Kidney tubule cell (primary cell): ENCODE data around the gene TCHHL1.
"Not testable (repeated sequence)": the region's sequence is repeated elsewhere in the genome, so short reads cannot be mapped to it uniquely, and the experiment has no call there.

Experiments
- DNase-seq: peaks from one replicate; pipeline ENCODE4 v3.0.0-alpha.2; 2018; ENCODE audit warnings: low spot score

Gene TCHHL1

GRCh38 chr1:152086760-152087159 is 2.1 kb downstream of the TCHHL1 start:
- no peak for DNase-seq

DNA sequence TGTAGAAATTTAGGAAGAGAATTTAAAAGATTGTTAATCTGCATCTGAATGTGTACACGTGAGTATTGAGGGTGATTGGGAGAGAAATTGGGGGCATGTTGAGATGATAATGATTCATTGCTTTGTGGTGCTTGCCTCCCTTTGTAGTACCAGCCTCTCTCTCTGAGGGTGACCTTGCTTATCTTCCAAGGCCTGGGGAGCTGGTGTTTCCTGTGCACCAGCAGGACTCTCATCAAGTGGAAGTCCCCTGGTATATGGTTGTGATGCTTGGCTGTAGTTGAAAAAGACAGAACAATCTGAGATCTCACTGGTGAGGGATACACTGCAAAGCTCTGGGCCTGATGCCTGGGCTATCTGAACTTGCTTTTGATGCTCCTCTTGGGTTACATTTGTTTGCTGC is 4.0 kb downstream of the TCHHL1 start:
- no peak for DNase-seq

DNA sequence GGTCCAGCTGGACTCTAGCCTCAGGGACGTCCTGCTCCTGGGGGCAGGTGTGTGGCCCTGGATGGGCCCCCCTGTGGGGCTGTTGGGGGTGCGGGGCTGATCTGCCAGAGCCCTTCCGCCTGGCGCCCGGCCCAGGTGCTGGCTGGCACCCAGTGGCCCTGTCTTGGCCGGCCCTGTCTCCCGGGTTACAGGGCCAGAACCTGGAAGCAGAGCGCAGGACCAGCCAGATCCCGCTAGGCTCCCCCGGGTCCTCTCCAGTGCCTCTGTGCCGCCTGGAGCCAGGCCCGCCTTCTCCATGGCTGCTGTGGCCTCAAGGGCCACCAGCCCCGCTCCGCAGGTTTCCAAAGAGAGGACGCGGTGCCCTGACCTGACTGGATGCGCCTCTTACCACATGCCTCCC is 7.8 kb downstream of the TCHHL1 start:
- DNase-seq: not testable (repeated sequence)

DNA sequence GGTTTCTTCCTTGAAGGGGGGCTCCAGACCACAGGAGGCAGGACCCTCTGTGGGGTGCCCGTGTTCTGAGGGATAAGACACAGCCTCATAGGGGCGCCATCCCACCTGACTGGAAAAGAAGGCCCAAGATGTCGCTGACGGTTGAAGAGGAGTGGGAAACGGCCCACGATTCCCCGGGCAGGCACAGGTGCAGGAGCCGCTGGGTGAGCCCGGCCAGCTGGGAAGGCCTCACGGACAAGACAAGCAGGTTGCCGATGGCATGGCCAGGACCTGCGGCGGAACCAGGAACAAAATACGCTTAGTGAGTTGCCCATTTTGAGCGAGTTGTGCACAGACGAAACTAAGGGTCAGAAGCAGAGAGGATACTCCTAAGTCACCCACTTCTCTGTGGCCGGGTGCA is 8.4 kb downstream of the TCHHL1 start:
- not testable (repeated sequence) for DNase-seq

- DNase-seq: no peak
Observed at GRCh38 chr1:152078831-152079441, 9.9 kb downstream of the TCHHL1 start.

GRCh38 chr1:152072311-152072710 is 16.6 kb downstream of the TCHHL1 start:
- no peak for DNase-seq

- no peak for DNase-seq
Observed at GRCh38 chr1:152071123-152071522, 17.7 kb downstream of the TCHHL1 start.

DNA sequence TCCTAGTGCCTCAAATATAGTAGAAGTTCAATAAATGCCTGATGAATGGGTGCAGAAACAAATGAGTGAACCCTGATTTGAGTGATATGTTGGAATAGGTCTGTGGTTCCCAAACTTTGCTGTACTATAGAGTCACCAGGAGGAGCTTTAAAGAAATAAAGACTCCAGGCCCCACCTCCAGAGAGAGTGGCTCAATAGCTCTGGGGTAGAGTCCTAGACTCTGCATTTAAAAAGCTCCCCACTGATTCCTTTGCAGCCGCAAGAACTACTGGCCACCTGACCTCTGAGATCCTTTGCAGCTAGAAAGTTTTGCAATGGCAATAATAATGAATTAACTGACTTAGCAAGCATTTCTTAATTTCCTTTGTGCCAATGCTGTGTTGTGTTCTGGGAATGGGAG is 20.9 kb downstream of the TCHHL1 start:
- DNase-seq: no peak

GRCh38 chr1:152067150-152067549 is 21.7 kb downstream of the TCHHL1 start:
- no peak for DNase-seq

DNA sequence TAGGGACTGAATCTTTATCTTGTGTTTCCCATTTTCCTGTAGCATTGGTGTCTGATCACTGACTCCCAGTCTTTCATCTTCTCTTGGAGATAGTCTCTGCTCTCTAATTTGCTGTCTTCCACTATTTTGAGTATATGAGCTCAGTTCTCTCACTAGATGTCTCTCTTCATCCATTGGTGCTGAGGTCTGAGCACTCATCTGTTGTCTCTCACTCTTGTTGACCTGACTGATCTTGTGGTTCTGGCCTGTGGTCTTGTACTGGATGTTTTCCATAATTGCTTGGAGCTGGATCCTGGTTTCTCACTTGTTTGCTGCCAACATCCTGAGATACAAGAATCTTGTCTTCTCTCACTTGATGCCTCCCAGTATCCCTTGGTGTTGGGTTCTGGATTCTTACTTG is 26.9 kb downstream of the TCHHL1 start:
- DNase-seq: no peak

GRCh38 chr1:152053375-152053774 is 35.5 kb downstream of the TCHHL1 start:
- no peak for DNase-seq

GRCh38 chr1:152052606-152053005 is 36.3 kb downstream of the TCHHL1 start:
- peak; percentile 88 for DNase-seq

- DNase-seq: peak; percentile 69
Observed at GRCh38 chr1:152050886-152051675, 37.8 kb downstream of the TCHHL1 start.

DNA sequence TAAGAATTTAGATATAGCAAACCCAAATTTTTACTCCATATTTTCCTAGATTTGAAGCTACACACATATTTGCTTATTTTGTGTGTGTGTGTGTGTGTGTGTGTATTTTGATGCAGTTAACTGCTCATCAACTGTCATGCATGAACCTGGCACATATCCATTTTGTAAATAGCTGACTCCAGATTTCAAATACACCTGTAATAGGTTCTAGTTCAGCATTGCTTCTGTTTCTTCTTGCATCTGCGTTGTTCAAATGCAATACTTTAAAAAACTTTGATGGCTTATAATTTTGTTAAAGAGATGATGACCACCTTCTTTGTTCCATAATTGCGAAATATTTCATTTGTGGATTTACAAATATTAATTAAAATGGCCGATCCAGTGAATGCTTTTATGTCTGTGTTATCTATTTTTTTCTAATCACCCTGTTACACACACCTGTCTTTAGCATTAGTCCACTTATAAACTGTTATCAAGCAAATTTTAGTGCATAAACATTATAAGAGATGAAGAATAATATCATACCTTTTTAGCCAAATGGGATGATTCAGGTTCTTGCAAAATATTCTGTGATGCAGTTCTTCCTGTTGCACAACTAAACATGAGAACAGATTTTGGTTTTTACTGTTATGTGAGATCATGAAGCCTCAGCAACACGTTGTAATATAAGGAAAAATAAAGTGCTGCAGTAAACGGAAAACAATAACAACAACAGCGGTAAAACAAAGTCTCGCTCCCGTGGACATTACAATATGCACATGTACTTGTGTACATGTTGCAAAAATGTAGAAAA is 39.4 kb downstream of the TCHHL1 start:
- DNase-seq: no peak

- DNase-seq: peak; percentile 98
Observed at GRCh38 chr1:152048416-152049009, 40.4 kb downstream of the TCHHL1 start.

DNA sequence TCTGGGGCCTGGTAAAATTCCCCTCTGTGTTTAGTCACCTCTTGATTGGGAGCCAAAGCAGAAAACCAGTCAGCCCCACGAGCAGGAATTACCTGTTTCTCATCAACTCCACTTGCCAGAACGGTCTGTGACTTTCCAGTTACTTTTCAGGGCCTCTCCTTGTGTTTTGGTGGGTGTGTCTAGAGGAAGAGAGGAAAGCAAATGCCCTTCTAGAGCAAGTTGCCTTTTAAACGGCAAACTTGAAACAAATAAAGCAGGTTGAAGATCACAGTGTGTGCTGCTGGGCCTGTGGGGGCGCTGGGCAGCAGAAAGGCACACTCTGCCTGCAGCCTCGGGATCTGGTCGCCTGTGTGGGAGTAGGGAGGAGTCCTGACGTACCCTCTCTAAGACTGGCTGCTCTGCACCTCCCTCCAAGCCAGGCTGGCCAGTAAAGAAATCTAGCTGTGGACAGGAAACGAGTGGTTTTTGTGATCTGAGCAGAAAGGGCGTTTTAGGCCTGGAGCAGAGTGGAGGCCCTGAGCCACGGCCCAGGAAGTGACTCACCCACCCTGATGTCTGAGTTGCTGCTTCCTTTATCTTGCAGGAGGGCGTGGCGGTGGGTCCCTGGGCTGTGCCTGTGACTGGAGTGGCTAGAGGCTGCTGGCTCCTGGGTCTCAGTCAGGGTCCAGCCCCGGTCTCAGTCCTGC is 41.0 kb downstream of the TCHHL1 start:
- peak; percentile 99 for DNase-seq

DNA sequence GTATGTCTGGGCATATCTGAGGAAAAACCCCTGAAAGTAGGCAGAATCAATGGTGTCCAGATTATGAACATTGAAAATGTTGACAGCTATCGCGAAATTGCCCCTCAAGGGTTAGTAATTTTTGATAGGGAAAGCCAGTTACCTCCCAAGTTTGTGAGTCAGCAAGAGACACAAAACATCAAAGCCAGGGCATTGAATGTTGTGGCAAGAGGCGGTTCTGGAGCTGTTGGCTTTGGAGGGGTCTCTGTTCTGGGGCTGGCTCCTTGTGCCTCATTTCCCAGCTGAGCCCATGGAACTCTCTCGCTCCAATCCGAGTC is 41.5 kb downstream of the TCHHL1 start:
- DNase-seq: no peak

GRCh38 chr1:152044386-152044785 is 44.5 kb downstream of the TCHHL1 start:
- DNase-seq: no peak

GRCh38 chr1:152043870-152044269 is 45.0 kb downstream of the TCHHL1 start:
- no peak for DNase-seq

DNA sequence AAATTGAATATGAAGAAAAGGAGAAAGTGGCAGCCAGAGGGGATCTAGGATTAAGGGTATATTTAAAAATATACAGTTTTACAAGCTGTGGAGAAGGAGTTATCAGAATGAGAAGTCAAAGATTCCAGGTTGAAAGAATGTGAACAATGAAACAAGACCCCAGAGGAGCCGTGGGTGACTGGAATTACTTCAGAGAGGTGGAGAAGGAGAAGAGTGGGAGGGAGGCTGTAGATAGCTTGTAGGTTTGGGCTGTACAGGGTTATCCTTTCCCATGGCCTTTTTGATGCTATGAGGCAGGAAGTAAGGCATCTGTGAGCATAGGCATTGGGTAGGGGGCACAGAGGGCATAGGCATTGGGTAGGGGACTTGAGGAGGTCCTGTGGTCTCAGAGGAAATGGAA is 46.8 kb downstream of the TCHHL1 start:
- no peak for DNase-seq

- no peak for DNase-seq
Observed at GRCh38 chr1:152039886-152040285, 49.0 kb downstream of the TCHHL1 start.

DNA sequence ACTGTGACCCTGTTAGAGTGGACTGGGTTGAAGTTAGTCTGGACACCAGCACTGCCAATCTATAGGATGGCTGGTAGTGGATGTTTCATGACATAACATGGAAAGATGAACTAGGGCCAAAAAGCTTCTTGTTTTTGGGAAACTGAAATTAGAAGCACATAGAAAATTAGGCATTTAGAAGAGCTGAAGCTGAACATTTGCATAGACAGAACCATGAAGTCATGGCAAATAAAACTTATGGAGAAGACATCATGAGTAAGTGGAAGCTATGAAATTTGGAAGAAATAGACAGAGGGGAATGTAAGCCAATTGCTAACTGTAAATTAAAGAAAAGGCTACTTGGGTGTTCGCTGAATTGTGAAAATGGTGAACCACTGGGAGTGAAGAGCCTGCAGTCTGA is 49.4 kb downstream of the TCHHL1 start:
- no peak for DNase-seq
